PC-9 (cell line): ENCODE results near the gene C20orf202.

ENCODE experiments used
- CTCF ChIP-seq: fragments of 200-600 bp; sonication (generic); conservative IDR thresholded peaks from 2 replicates; pipeline ENCODE4 v1.6.1; 2017; ENCODE audit warnings: mixed run types, antibody characterized with exemption, mild to moderate bottlenecking, moderate library complexity
- EZH2 ChIP-seq: fragments of 200-600 bp; sonication (generic); IDR thresholded peaks from 2 replicates; pipeline ENCODE4 v1.8.0; 2017; ENCODE audit warnings: antibody characterized with exemption, low read depth

- TF ChIP-seq EZH2 = no peak
- TF ChIP-seq CTCF = no peak
Measured at GRCh38 chr20:1204576-1204975, 1.3 kb downstream of the C20orf202 start.
